Stimulated activated CD4-positive, alpha-beta T cell treated with anti-CD3 and anti-CD28 coated beads, Interleukin-2, amount 100 ng/mL, for 48 hours (primary cell): ENCODE data around the gene UGT1A8.

Experiments used
- DNase-seq, 2 donors: peaks; one replicate each; pipeline ENCODE4 v3.0.0-alpha.2; 2020

Gene UGT1A8

DNA sequence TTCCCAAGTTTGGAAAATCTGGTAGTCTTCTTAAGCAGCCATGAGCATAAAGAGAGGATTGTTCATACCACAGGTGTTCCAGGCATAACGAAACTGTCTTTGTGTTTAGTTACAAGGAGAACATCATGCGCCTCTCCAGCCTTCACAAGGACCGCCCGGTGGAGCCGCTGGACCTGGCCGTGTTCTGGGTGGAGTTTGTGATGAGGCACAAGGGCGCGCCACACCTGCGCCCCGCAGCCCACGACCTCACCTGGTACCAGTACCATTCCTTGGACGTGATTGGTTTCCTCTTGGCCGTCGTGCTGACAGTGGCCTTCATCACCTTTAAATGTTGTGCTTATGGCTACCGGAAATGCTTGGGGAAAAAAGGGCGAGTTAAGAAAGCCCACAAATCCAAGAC is 154.7 kb downstream of the UGT1A8 start:
- no peak for DNase-seq

DNA sequence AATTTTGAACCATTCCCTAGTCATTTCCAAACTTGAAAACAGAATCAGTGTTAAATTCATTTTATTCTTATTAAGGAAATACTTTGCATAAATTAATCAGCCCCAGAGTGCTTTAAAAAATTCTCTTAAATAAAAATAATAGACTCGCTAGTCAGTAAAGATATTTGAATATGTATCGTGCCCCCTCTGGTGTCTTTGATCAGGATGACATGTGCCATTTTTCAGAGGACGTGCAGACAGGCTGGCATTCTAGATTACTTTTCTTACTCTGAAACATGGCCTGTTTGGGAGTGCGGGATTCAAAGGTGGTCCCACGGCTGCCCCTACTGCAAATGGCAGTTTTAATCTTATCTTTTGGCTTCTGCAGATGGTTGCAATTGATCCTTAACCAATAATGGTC is 155.2 kb downstream of the UGT1A8 start:
- no peak for DNase-seq

DNA sequence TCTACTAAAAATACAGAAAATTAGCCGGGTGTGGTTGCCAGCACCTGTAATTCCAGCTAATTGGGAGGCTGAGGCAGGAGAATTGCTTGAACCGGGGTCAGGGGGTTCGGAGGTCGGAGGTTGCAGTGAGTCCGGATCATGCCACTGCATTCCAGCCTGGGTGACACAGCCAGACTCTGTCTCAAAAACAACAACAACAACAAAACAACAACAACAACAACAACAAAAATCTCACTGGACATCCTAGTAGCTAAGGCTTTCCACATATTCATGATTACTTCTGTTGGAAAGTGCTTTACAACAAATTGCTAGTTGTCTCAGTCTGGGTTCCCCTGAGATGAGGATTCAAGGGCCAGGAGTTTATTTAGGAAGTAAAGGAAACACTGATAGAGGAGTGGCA is 156.4 kb downstream of the UGT1A8 start:
- no peak for DNase-seq

DNA sequence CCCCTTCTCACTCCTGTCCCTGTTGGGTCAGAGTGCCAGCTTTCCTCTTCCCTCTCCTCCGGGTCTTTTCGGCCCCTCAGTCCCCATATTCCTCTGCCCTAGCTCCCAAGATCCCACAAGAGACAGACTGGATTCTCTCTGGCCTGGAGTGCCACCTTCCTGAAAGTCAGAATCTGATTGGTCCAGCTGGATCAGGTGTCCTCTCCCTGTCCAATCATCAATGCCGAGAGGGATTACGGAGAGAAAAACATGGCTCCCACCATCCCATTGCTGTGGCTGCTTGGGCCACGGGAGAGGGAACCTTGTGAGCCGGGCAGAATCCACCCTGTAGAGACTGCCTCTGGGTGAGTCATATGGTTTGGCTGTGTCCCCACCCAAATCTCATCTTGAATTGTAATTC is 158.0 kb downstream of the UGT1A8 start:
- DNase-seq, result no peak

DNA sequence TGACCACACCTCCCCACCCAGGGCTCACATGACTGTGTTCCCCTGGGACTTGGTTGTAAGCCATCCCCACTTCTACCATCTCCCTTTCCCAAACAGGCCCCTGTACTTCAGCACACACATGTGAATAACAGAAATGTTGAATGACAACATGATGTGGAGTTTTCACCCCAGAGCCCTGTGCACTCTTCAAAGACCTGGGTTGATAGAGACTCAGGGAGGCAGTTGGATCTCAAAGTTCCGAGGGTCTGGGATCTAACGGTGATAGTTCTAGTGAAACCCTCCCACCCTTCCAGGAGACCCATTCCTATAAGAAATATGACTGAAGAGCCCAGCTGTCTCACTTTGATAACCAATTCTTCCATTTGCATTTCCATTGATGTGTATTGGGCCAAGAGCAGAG is 160.6 kb downstream of the UGT1A8 start, which contains the start of gene MROH2A:
MROH2A (plus strand) TSS at position 301 of the 400 bp plus-strand sequence. CDS start 1,029 bp downstream, outside the sequence.
- DNase-seq, result no peak

DNA sequence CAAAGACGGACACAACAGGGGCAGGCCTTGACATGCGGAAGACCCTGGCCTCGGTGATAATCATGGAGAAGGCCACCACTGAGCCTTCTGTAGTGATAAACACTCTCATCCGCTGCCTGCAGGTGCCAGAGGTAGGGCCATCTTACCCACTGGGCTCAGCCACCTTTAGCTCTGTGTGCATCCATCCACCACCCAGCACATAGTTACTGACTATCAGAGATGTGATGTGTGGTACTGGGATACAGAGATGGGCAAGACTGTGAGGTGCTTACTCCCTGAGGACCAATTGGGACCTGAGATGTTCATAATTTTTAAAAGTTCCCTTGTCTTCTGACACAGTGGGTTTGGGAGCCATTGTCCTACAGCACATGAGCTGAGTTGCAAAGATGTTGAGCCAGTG is 162.3 kb downstream of the UGT1A8 start:
- no peak for DNase-seq

DNA sequence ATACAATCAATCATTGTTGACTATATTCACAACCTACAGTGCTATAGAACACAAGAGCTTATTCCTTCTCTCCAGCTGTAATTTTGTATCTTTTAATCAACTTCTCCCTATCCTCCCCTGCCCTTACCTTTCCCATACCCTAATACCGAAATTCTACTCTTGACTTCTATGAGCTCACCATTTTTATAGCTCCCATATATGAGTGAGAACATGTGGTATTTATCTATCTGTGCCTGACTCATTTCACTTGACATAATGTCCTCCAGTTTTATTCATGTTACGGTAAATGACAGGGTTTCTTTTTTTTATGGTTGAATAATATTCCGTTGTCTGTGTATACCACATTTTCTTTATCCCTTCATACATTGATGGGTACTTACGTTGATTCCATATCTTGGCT is 163.3 kb downstream of the UGT1A8 start:
- DNase-seq, result no peak

DNA sequence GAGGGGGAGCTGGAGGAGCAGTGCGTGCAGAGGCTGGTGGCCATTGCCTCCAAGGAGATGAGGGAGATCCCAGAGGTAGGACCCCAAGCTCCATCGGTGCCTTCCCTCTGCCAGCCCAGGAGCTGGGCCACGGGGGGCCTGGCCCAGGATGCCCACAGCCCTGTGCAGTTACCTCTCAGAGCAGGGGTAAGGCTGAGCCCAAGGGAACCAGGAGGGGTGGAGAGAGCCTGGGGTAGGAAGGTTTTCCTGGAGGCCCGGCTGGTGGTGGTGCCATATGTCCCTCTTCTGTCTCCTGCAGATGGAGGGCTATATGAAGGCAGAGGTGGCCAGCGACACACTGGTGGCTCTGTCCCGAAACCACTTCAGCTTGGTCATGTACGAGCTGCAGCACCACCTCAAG is 172.1 kb downstream of the UGT1A8 start:
- no peak for DNase-seq

DNA sequence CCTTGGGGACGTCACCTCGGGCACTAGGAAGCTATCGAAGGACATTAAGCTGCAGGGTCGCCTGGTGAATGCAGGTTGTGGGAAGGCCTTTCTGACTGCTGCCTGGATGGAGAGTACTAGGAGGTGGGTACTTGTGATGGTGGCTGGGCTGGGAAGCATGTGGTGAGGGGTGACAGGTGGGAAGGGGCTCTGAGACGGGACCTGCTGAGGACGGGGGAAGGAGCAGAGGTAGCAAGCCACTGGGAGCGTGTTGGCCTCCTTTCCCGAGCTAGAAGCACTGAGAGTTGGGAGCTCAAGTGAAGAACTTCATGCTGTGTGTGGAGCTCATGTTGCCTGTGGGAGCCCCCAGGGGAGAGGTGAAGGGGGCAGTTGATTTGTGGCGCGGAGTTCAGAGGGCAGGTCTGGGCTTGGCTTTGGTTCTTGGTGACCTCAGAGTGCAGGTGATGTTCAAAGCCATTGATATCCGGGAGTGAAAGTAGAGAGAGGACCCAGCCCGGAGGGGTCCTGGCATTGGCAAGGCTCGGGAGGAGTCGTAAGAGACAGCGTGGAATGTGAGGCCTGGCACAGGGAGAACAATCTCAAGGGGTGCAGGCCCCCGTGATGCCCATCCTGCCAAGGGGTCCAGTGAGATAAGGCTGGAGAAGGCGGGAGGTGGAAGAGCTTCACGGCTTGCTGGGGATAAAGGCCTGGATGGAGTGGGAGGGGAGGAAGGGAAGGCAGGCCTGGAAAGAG is 173.9 kb downstream of the UGT1A8 start:
- no peak for DNase-seq

DNA sequence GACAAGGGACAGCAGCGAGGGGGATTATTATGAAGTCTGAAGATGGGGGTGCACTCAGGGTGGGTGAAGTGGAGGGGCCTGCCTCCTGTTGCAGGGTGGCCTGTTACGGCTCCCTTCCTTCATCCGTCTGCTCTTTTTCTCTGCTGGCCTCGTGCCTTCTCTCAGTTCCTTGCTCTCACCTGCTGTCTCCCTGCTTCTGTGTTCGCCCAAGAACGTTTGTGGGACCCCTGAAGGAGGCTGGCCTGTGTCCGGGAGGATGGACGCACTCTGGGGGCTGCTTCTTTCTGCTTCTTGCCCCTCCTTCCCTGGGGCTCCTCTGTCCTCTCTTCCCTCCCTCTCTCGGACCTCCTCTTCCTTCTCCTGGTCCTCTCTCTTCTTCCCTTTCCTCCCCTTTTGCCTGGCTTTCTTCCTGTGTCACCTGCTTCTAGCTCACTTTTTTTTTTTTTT is 174.5 kb downstream of the UGT1A8 start:
- no peak for DNase-seq

DNA sequence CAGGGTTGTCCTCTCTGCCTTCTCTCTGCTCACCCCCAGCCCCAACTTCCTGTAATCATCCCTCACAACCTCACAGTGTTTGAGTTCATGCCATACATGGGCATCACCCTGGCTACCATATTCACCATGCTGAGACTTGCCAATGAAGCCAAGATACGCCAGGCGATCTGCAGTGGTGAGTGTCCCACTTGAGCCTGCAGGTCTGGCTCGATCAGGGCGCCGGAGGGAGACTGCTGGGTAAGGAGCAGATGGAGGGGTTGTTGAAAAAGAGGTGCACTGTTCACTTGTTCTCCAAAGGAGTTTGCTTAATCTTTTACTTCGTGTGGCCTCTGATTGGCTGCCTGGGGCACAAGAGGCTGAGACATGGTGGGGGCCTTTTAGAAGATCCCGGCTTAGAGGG is 175.3 kb downstream of the UGT1A8 start:
- no peak for DNase-seq

DNA sequence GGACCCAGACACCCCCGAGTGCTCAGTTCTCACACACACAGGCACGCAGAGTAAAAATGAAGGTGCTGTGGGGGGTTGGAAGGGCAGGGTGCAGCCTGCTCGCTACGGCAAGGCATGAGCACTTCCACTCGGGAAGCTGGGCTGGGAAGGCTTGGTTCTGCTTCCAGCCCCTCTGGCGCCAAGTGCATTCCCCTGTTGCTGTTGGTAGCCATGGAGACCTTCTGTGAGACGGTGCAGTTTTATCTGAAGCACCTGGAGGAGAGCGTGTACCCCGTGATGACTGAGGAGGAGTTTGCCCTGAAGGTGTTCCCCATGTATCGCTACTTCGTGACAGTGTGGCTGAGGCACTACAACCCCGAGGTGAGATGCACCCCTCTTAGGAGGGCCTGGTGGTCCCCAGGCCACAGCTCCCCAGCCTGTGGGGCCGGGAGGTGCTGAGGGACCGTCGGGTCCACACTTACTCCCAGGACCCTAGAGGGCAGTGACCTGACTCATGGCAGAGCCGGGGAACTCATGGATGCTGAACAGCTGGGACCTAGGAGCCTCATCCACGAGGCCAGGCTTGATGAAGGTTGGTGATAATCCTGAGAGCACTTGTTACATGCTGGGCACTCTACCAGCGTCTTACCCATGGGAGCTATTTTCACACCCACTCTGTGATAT is 176.2 kb downstream of the UGT1A8 start:
- DNase-seq, result no peak

DNA sequence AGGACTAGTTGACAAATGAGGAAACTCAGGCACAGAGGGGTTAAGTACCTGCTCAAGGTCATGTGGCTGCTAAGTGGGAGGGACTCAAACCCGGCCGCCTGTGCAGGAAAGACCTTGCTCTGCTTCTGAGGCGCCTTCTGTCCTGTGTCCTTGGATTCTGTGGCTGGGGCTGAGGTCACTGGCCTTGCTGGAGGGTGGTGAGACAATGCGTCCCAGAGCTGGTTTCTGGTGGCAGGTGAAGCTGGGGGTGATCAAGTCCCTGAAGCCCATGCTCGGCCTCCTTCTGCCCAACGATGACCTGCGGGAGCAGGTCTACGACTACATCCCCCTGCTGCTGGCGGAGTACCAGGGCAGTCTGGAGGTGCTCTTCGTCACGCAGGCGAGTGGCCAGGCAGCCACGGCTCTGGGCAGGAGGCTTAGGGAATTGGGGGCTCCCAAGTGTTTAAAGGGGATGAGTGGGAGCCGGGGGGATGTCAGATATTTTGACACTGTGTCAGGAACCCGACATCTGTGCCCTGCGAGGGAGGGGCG is 176.8 kb downstream of the UGT1A8 start:
- DNase-seq, result no peak

DNA sequence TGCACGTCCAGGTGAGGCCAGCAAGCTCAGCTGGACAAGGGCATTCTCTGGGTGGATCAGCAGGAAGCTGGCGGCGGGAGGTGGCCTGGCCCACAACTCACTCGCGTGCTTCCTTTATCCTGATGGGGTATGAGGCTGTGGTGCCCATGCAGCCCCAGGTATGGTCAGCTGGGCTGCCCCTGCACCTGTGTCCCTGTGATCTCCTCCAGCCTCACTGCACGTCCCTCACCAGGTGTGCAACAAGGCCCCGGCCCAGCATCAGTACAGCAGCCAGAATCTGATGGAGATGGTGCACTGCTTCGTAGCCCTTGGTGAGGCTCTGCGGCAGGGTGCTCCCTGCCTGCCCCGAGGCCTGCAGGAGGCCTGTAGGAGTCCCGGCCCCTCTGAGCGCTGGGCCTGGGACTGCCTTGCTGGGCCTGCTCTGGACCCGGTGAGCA is 178.3 kb downstream of the UGT1A8 start:
- no peak for DNase-seq

DNA sequence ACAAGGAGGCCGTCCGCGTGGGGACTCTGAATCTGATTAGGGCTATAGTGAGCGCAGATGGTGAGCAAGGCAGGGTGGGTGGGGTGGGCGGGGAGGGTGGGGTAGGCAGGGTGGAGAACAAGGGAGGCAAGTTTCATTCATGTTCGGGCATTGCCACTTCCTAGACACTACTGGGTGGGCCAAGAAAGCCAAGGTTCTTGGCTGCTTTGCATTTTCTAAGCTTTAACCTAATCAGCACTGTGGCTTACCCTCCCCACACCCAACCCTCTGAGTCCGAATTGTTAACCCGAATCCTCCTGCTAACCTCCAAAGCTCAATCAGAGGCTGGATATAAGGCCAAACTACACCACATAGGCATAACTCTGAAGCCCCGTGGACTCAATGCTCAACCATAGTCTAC is 178.8 kb downstream of the UGT1A8 start:
- no peak for DNase-seq

DNA sequence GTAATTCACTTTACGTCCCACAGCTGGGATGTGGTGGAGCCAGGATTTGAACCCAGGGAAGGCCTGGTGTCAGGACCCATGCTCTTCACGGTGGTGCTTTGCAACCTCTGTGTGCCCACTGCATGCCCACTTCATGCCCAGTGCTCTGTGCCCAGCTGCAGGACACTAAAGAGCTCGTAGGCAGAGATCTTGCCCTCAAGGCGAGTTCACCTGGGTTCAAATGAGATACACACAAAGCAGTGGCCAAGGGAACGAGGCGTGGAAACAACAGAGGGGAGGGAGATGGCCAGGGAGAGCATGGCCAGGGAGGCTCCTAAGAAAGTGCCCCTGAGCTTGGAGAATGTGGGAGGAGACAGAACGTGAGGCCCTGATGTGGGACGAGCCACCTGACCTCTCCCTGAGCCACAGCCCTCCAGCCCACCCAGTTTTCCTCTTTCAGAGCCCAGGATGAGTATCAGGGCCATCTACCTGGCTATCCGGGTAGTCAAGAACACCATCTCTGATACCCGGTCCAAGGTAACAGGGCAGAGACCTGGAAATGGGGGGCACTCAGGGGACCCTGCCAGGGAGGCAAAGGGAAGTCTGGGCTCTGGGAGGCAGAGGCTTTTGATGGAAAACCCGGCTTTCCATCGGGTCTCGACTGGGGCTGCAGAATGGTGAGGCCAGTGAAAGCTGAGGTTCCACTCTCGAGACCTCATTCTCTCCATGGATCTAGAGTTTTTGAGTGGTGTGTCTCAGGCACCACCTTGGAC is 181.1 kb downstream of the UGT1A8 start:
- DNase-seq, result no peak

DNA sequence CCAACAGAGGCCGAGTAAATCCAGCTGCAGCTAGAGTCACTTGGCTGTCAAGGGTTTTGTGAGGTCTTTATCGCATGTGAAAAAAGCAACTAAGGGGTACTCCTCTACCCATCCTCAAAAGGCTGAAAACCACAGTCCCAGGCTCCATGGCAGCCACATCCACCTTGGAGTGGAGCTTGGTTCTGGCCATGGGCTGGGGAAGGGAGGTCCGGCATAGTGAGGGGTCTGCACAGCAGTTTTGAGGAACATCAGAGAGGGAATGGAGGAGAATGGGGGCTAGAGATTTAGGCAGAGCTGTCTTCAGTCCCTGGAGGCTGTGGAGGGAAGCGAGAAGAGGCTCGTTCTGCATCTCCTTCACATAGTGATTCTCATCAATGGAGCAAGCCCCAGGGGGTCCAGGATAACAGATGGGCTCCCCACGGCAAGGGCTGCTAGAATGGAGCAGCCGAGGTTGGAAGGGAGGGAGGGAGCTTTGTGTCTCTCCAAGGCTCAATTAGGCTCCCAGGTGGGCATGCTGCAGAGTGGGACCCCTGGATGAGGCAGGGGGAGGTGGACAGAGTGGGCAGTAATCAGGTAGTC is 181.7 kb downstream of the UGT1A8 start:
- DNase-seq, result no peak

DNA sequence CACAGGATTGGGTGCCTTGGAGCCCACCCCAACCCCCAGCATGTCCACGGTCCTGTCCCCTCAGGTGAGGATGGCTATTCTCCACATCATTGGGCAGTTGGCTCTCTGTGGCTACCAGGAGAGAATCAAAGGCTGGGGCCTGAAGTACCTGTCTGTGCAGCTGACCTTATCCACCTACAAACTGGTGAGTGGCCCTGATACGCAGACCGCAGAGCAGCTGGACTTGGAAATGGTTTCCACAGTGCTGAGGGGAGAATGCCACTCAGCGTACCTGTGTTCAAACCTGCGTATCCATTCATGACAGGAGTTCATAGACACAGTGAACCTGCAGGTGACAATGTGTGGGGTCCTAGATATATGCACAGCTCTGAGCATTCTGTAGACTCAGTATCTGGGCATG is 182.3 kb downstream of the UGT1A8 start:
- DNase-seq, result no peak

DNA sequence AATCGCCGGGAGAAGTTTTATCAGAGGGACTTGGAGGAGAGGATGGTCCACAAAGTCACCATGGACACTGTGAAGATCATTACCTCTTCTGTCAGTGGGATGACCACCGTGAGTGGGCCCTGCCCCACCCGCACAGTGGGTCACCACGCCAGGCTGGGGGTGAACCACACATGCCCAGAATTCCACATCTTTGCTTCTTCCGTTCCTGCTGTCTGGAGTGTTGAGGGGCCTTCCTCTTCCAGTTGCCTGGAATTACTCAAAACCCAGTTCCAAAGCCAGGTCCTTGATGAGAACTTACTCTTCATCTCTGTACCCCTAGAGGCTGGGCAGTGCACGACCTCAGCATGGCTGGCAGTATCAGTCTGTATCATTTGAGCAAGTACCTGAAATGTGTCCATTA is 182.8 kb downstream of the UGT1A8 start:
- DNase-seq, result no peak

DNA sequence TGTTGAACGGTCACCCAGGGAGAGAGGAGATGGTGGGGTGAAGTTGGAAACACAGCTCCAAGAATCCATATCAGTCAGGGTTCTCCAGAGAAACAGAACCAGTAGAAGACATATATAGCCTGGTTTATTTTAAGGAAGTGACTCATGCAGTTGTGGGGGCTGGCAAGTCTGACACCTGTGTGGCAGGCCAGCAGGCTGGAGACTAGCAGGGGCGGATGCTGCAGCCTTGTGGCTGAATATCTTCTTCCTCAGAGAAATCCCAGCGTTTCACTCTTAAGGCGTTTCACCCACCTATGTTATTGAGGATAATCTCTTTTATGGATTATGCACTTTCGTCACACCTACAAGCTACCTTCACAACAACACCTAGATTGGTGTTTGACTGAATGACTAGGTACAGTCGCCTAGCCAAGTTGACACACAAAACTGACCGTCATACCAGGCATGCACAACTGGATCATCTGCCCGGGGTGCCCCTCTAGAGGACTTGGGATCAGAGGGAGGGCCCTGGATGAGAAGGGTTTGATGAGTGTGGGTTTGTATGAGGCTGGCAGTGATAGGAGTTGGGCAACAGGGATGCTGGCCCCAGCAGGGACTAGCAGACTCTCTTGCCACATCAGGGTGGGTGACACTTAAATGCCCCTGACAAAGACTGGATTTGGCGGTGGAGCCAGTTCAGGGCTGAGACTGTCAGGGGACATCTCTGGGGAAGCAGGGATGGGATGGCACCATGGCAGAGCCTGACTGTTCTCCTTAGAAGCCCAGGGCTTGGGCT is 184.1 kb downstream of the UGT1A8 start:
- DNase-seq, result no peak

DNA sequence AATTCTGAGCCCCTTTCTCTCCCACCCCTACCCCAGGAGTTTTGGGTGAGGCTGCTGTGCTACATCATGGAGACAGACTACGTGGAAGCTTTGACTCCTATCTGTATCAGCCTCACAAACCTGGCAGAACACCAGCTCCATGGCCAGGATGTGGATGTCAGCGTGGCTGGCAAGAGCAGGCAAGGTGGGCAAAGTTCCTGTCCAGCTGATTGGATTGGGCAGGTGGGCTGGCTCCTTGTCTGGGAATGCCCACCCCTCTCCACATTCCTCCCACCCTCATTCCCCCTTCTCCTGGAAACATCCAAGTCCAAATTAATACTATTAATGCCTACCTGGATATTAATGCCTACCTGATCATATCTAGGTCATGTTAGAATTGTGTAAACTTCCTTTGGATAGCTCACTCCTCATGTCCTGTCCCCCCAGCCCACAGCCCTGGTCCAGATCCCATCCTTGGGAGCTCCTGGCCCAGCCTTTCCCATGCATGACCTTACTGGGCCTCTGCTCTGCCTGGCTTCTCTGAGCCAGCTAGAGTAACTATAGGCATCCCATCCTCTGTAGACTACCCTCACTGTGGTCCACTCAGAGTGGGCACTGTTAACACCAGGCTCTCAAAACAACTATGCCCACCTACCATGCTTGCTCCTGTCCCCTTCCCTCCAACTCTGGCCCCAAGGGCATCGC is 184.8 kb downstream of the UGT1A8 start:
- no peak for DNase-seq
